Fibroblast of skin of right quadriceps (primary cell): ENCODE data around the gene DLGAP1.

Experiments used
- DNase-seq: peaks from one replicate; pipeline ENCODE4 v3.0.0-alpha.2; 2013

DLGAP1 gene

GRCh38 chr18:3742541-3742940 lies 712.6 kb downstream of the DLGAP1 start:
- no peak for DNase-seq

GRCh38 chr18:3741333-3741732 lies 713.8 kb downstream of the DLGAP1 start:
- no peak for DNase-seq

GRCh38 chr18:3728704-3729437 lies 726.2 kb downstream of the DLGAP1 start:
- DNase-seq: no peak

GRCh38 chr18:3727274-3727673 lies 727.8 kb downstream of the DLGAP1 start:
- no peak for DNase-seq

GRCh38 chr18:3726238-3726951 lies 728.7 kb downstream of the DLGAP1 start:
- no peak for DNase-seq

GRCh38 chr18:3725115-3725514 lies 730.0 kb downstream of the DLGAP1 start:
- DNase-seq: no peak

DNA sequence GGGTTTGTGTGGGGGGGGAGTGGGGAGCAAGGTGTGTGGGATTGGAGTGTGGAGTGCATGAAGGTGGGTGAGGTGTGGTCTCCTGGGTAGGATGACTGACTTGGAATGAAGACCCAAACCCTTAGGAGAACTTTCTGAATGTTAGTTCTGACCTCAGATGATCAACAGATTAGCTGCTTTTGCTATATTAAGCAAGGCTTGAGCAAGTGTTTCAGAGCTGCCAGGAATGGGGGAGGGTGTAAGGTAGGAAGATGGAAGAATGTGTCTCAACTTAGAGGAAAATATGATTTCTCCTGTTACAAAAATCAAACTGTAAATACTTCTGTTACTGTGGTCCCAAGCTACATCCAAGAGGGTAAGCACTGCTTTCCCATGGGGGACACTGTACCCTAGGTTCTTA lies 731.6 kb downstream of the DLGAP1 start:
- no peak for DNase-seq

GRCh38 chr18:3722649-3723433 lies 732.3 kb downstream of the DLGAP1 start:
- DNase-seq: no peak

- DNase-seq: no peak
These were observed 733.1 kb downstream of the DLGAP1 start for GRCh38 chr18:3721771-3722648.

DNA sequence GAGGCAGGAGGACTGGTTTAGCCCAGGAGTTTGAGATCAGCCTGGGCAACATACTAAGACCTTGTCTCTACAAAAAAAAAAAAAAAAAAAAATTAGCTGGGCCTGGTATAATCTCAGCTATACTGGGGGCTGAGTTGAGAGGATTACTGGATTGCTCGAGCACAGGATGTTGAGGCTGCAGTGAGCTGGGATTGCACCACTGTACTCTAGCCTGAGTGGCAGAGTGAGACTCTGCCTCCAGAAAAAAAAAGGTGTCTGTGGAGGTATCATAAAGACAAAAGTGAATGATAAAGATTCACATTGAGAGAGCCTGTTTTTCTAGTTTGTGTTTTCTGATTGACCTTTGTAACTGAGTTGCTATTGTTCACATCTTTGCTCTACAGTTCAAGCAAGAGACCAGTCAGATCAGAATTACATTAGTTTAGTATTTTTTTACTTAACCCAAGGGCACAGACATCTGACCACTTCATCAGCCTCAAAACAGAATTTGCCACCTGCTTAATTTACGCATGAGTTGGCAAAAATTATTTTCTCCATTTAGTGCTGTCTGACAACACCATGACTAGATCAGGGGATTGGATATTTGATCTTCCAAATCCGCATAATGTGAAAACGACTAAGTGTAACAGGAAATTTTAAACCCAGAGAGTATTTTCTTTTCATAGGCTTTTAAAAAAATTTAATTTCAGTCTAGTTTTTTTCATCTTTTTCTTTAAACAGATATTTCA lies 734.1 kb downstream of the DLGAP1 start:
- DNase-seq: no peak

GRCh38 chr18:3720159-3720558 lies 734.9 kb downstream of the DLGAP1 start:
- no peak for DNase-seq

- no peak for DNase-seq
These were observed 737.6 kb downstream of the DLGAP1 start for GRCh38 chr18:3717376-3718025.

DNA sequence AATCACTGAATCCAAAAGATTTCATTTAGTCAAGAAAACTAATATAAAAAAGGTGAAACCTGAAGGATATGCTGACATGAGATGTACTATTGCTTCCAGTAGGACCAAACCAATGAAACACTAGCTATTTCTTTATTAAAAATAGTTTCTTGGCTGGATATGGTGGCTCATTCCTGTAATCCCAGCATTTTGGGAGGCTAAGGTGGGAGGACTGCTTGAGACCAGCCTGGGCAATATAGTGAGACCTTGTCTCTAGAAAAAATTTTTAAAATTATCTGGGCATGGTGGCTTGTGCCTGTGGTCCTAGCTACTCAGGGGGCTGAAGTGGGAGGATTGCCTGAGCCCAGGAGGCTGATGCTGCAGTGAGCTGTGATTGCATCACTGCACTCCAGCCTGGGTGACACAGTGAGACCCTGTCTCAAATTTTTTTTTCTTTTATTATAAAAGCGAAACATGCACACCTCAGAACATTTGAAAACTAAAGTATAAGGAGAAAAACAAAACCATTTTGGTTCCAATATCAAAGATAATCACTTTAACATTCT lies 738.9 kb downstream of the DLGAP1 start:
- DNase-seq: no peak

- DNase-seq: no peak
These were observed 739.7 kb downstream of the DLGAP1 start for GRCh38 chr18:3715231-3716080.

- DNase-seq: no peak
These were observed 741.4 kb downstream of the DLGAP1 start for GRCh38 chr18:3713708-3714107.

- DNase-seq: peak; percentile 65
These were observed 741.9 kb downstream of the DLGAP1 start for GRCh38 chr18:3713166-3713565.

GRCh38 chr18:3712491-3712890 lies 742.6 kb downstream of the DLGAP1 start:
- DNase-seq: no peak

DNA sequence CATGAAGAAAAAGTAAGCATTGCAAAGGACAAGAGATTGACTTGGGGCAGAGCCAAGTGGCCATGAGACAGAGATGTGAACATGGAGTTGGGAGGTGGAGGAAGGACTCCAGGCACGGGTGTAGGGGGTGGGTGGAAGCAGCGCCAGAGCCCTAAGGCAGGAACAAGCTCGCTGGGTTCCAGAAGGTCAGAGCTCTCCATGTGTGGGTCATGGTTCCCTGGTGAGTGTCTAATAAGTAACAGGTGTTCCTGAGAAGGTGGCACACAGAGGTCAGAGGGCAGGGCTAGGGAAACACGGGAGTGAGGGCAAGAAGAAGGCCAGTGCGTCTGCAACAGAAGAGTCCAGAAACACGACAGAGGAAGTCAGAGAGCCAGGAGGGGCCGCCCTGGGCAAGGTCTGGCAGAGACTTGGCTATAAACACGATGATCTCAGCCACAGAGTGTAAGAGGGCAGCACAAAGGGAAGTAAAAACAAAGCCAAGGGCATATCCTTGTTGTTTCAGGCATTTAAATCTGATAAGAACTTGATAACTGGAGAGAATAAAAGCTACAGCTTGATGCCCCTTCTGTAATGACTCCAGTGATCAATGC lies 744.3 kb downstream of the DLGAP1 start:
- DNase-seq: no peak

DNA sequence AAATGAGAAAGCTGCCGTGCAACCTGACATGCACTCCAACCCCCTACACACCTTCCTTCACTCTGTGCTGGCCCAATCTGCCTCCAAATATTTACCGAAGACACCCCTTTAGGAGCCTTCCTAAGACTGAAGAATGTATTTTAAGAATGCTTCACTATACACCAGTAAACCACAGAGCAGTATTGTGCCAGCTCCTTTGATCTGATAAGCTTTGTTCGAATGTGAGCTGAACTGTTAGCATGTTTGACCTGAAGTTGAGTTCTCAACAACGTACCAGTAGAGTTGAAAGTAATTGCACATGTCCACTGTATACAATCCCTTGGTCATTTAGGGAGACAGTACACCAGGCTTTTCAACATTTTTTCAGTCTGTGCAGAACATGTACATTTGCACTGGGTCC lies 745.9 kb downstream of the DLGAP1 start:
- no peak for DNase-seq
